Urinary bladder (tissue), 4 donors: Measurements from ENCODE around the gene PAPPA. TPM values are rescaled to one million over a fixed set of nuclear protein-coding genes. Genes with fewer than 3 reads are reported as not detected.

Experiments used
- DNase-seq: peaks from one replicate; pipeline ENCODE4 v3.0.0-alpha.2; 2015; ENCODE audit errors: extremely low spot score
- H3K27ac ChIP-seq: one replicate; pipeline ENCODE4 v1.5.1; 2013; ENCODE audit warnings: low read depth, mild to moderate bottlenecking, moderate library complexity
- H3K36me3 ChIP-seq: one replicate; pipeline ENCODE4 v1.6.1; 2013; ENCODE audit warnings: mild to moderate bottlenecking, moderate library complexity; ENCODE audit not compliant: insufficient read depth
- H3K4me1 ChIP-seq: one replicate; pipeline ENCODE4 v1.6.1; 2013; ENCODE audit warnings: mild to moderate bottlenecking, moderate library complexity; ENCODE audit not compliant: insufficient read depth
- H3K4me3 ChIP-seq: one replicate; pipeline ENCODE4 v1.5.1; 2013; ENCODE audit warnings: low read depth, low read length
- WGBS: extraction: QIAGEN DNeasy Blood & Tissue Kit; methylation state at CpG from one replicate; pipeline ENCODE4 v1.1.7; 2013; 5-methylcytosine and 5-hydroxymethylcytosine counted together
- polyA plus RNA-seq: library from polyadenylated mRNA; stranded (reverse); fragments of 200-250 nt; gene quantifications from one replicate; pipeline ENCODE4 v1.2.3, GENCODE V29; 2013
- total RNA-seq: library from RNA; depleted of rRNA; stranded (reverse); fragments of >200 nt; gene quantifications from one replicate; pipeline ENCODE4 v1.2.3, GENCODE V29; 2014
- donor health status: healthy with polysubstance abuse.
- donor health status: healthy.

PAPPA gene
- total and polyA plus RNA-seq, 2 donors, result 4.2 to 5.9 TPM

DNA sequence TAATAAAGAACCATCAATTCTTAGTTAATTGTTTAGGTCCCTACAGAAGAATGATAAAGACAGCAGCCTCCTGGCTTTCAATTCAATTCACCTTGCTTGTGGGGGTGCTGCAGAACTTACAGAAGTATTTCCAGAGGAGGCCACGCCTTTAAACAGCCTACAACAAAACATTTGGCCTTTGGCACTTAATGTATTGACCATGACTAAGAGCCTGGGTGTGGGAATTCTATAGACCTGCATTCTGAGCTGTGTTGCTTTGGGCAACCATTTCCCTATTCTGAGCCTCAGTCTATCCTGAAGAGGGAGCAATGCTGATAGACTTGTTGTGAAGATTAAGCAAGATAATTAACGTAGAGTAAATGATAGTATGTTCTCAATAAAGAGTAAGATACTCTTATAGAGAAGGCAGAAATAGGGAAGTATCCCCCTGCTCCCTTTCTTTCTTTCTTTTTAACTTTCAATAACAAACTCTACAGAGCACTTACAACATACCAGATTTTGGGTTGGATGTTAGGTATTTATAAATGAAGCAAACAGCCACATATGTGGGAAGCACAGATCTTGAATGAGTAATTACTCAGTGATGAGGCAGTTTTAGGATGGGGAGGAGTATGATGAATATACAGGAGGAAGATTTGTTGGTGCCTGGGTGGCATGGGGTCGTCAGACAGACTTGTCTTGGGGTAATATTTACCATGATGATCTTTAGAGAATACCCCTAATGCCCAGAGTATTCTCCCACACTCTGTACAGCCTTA is 28.4 kb downstream of the PAPPA start:
- Histone ChIP-seq H3K36me3 (no peaks in the 10 kb centered on the region), H3K4me1 (no peaks in the 10 kb centered on the region), H3K27ac (no peak overlapping the region), H3K4me3 (no peak overlapping the region)
- DNase-seq, result no peak
- 74% methylated on average over 3 of the region's 3 CpGs for WGBS

DNA sequence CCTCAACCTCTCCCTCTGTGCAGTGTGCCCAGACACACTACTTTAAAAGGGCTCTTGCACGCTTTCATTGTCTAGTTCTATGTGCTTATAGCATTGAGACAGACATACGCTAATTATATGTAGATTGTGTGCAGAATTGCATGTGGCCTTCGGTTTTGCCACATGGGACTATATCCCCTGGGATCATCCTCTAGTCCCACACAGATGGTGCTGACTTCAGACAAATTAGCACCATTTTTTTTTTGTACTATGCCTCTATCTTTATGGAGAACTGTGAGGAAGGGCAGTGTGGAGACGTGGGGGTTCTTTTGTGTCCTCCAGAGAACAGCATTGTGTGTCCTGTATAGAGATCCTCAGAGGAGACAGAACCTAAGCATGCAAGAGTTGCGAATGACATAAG is 29.3 kb downstream of the PAPPA start:
- WGBS, result 87% methylated on average over 5 of the region's 5 CpGs
- Histone ChIP-seq H3K4me3 (no peak overlapping the region), H3K27ac (no peak overlapping the region), H3K36me3 (no peaks in the 10 kb centered on the region), H3K4me1 (no peaks in the 10 kb centered on the region)
- no peak for DNase-seq

GRCh38 chr9:116187570-116188170 is 34.1 kb downstream of the PAPPA start:
- WGBS, result 98% methylated on average over 27 of the region's 27 CpGs
- Histone ChIP-seq H3K36me3 (no peaks in the 10 kb centered on the region), H3K4me1 (no peaks in the 10 kb centered on the region), H3K27ac (no peak overlapping the region), H3K4me3 (no peak overlapping the region)
- no peak for DNase-seq

- WGBS, result 85% methylated on average over 5 of the region's 5 CpGs
- Histone ChIP-seq H3K4me3 (no peak overlapping the region), H3K4me1 (no peaks in the 10 kb centered on the region), H3K27ac (no peak overlapping the region), H3K36me3 (no peaks in the 10 kb centered on the region)
- DNase-seq, result no peak
Observed at GRCh38 chr9:116189683-116190082, 36.1 kb downstream of the PAPPA start.

GRCh38 chr9:116190637-116191396 is 37.2 kb downstream of the PAPPA start:
- H3K27ac ChIP-seq, result no peak overlapping the region
- DNase-seq, result no peak
- H3K4me1 ChIP-seq, result no peaks in the 10 kb centered on the region
- no peaks in the 10 kb centered on the region for H3K36me3 ChIP-seq
- no peak overlapping the region for H3K4me3 ChIP-seq
- 90% methylated on average over 6 of the region's 6 CpGs for WGBS

DNA sequence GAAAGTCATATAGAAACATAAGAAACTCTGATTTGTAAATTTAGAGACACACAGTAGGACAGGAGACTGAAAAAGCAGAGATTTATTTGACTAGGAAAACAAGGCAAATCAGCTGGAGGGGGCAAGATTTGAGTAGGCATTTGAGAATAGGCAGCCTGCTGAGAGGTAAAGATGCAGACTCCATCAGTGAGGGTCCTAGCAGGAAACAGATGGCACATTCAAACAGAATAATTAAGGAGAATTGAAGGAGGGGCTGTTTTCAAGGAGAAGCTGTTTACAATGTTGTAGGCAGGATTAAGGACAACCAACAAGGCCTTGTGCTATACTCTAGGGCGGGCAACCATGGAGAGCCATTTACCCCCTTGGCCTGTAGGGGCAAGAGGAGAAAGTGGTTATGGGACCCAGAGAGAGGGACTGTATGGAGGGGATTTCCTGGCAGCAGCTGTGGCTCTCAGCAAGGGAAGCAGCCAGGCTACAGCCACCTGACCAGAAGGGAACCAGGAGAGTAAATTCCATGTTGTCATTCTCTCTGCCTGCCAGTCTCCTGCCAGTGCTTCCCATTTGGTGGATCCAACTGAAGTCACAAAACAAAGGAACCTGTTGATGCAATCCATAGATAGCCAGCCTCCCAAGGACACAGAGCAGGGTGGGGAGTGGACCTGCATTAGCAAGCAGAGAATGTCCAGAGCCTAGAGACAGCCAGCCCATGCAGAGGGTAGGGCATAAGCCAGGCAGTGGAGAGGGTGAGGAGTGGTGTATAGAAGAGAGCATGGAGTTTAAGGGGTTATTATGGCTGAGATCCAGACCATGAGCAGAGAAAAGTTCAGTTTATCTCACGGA is 38.2 kb downstream of the PAPPA start:
- WGBS, result 82% methylated on average over 2 of the region's 2 CpGs
- DNase-seq, result no peak
- no peak overlapping the region for H3K27ac ChIP-seq
- H3K4me3 ChIP-seq, result no peak overlapping the region
- H3K4me1 ChIP-seq, result no peaks in the 10 kb centered on the region
- H3K36me3 ChIP-seq, result no peaks in the 10 kb centered on the region

DNA sequence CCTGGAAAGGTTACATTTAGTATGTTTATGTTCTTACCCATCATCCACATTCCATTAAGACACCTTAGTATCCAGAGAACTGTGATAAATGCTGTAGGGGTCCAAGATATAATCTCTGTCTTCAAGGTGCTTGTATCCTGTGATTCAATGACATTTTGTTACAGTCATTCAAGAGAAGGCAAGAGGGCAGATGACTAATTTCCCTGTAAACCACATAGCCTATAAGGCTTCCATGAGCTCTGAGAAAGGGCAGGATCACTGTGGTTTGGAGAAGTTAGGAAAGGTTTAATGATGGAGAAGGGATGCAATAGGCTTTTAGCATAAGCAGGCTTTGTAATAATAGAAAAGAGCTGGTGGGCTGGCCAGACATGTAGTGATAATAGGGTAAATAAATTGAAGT is 40.0 kb downstream of the PAPPA start:
- H3K27ac ChIP-seq, result no peak overlapping the region
- no peak for DNase-seq
- H3K36me3 ChIP-seq, result no peaks in the 10 kb centered on the region
- H3K4me3 ChIP-seq, result no peak overlapping the region
- no peaks in the 10 kb centered on the region for H3K4me1 ChIP-seq

DNA sequence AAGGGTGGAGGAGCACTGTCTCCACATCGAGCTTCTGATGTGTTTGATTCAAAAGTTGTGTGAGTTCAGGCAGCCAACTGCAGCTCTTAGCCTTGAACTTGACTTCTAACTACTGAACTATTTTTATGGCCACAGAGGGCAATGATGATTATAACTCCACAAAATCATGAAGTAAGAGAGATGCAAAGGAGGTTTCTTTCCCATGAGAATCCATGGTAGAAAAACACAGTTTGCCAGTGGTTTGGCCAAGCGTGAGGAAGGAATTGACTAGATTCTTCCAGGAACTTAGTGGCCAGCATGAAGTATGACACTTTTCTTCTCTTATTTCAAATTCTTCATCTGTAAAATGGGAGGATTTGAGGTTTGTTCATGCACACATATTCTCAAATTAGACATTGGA is 43.2 kb downstream of the PAPPA start:
- WGBS, result 86% methylated on average over 2 of the region's 2 CpGs
- DNase-seq, result no peak
- Histone ChIP-seq H3K27ac (no peak overlapping the region), H3K4me1 (no peaks in the 10 kb centered on the region), H3K36me3 (no peaks in the 10 kb centered on the region), H3K4me3 (no peak overlapping the region)

GRCh38 chr9:116198344-116198743 is 44.8 kb downstream of the PAPPA start:
- H3K36me3 ChIP-seq, result no peaks in the 10 kb centered on the region
- WGBS, result 76% methylated on average over 4 of the region's 4 CpGs
- H3K27ac ChIP-seq, result no peak overlapping the region
- H3K4me1 ChIP-seq, result peaks cover 2% of the 10 kb centered on the region
- no peak overlapping the region for H3K4me3 ChIP-seq
- no peak for DNase-seq

- DNase-seq, result no peak
- 76% methylated on average over 5 of the region's 5 CpGs for whole genome bisulfite sequencing
- Histone ChIP-seq H3K4me1 (peaks cover 2% of the 10 kb centered on the region), H3K27ac (no peak overlapping the region), H3K4me3 (no peak overlapping the region), H3K36me3 (no peaks in the 10 kb centered on the region)
Observed at GRCh38 chr9:116202219-116202912, 48.8 kb downstream of the PAPPA start.

DNA sequence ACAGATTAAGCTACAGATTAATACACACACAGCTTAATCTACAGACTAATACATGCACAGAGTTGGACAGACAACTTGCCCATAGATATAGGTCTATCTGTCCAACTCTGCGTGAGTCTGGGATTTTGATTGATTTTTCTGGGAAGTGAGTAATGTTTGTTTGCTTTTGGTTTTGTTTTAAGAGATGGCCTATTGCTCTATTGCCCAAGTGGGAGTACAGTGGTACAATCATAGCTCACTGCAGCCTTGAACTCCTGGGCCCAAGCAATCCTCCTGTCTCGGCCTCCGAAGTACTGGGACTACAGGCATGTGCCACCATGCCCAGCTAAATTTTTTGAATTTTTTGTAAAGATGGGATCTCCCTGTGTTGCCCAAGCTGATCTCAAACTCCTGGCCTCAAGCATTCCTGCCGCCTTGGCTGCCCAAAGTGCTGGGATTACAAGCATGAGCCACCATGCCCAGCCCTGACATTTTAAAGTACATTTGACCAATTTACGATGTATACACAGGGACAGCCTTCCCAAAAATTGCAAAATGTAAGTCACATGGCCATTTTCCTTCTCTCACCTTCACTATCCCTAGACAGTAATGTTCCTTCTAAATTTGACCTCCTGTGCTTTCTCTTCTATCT is 50.8 kb downstream of the PAPPA start:
- Histone ChIP-seq H3K4me3 (no peak overlapping the region), H3K27ac (no peak overlapping the region), H3K36me3 (no peaks in the 10 kb centered on the region), H3K4me1 (peaks cover 2% of the 10 kb centered on the region)
- DNase-seq, result no peak
- WGBS, result 89% methylated on average over 5 of the region's 5 CpGs

- Histone ChIP-seq H3K27ac (no peak overlapping the region), H3K4me3 (no peak overlapping the region), H3K4me1 (no peaks in the 10 kb centered on the region), H3K36me3 (no peaks in the 10 kb centered on the region)
- WGBS, result 95% methylated on average over 4 of the region's 4 CpGs
- DNase-seq, result no peak
Observed at GRCh38 chr9:116207371-116208111, 54.0 kb downstream of the PAPPA start.
